Pons (tissue), 1 donor: Measurements from ENCODE around the gene RNU1-1.
"Not testable (repeated sequence)": the region's sequence is repeated elsewhere in the genome, so short reads cannot be mapped to it uniquely, and the experiment has no call there.

Source experiments
- DNase-seq: peaks from one replicate; pipeline ENCODE4 v3.0.0-alpha.2; 2016; ENCODE audit warnings: low spot score

Gene RNU1-1

GRCh38 chr1:16521679-16522078 lies 7.6 kb upstream of the RNU1-1 start:
- not testable (repeated sequence) for DNase-seq

GRCh38 chr1:16521288-16521583 lies 7.2 kb upstream of the RNU1-1 start:
- DNase-seq, result no peak

- DNase-seq, result not testable (repeated sequence)
Observed at GRCh38 chr1:16520435-16521287, 6.6 kb upstream of the RNU1-1 start.

GRCh38 chr1:16519255-16519951 lies 5.3 kb upstream of the RNU1-1 start:
- DNase-seq, result not testable (repeated sequence)

- DNase-seq, result not testable (repeated sequence)
Observed at GRCh38 chr1:16518913-16519254, 4.8 kb upstream of the RNU1-1 start.

- not testable (repeated sequence) for DNase-seq
Observed at GRCh38 chr1:16516694-16517410, 2.8 kb upstream of the RNU1-1 start.

- DNase-seq, result peak; percentile 83
Observed at GRCh38 chr1:16513412-16514106, 526 bp downstream of the RNU1-1 start.

GRCh38 chr1:16512624-16513411 lies 1.3 kb downstream of the RNU1-1 start:
- DNase-seq, result not testable (repeated sequence)

- DNase-seq, result not testable (repeated sequence)
Observed at GRCh38 chr1:16511926-16512325, 2.2 kb downstream of the RNU1-1 start.

GRCh38 chr1:16508861-16509445 lies 5.1 kb downstream of the RNU1-1 start:
- DNase-seq, result not testable (repeated sequence)

- DNase-seq, result not testable (repeated sequence)
Observed at GRCh38 chr1:16506364-16507136, 7.5 kb downstream of the RNU1-1 start.

- not testable (repeated sequence) for DNase-seq
Observed at GRCh38 chr1:16505870-16506269, 8.2 kb downstream of the RNU1-1 start.

GRCh38 chr1:16503494-16503893 lies 10.6 kb downstream of the RNU1-1 start:
- no peak for DNase-seq

GRCh38 chr1:16501446-16501845 lies 12.6 kb downstream of the RNU1-1 start:
- DNase-seq, result not testable (repeated sequence)

GRCh38 chr1:16500975-16501374 lies 13.1 kb downstream of the RNU1-1 start:
- not testable (repeated sequence) for DNase-seq

GRCh38 chr1:16500466-16500865 lies 13.6 kb downstream of the RNU1-1 start:
- DNase-seq, result not testable (repeated sequence)

GRCh38 chr1:16498573-16499413 lies 15.3 kb downstream of the RNU1-1 start:
- DNase-seq, result peak; percentile 75

- DNase-seq, result not testable (repeated sequence)
Observed at GRCh38 chr1:16498047-16498446, 16.0 kb downstream of the RNU1-1 start.

GRCh38 chr1:16497474-16497904 lies 16.6 kb downstream of the RNU1-1 start:
- DNase-seq, result not testable (repeated sequence)
